Ureter (tissue), 1 donor: ENCODE results near the gene PRELP. TPM values are rescaled to one million over a fixed set of nuclear protein-coding genes. Genes with fewer than 3 reads are reported as not detected.

Experiments
- DNase-seq: peaks from one replicate; pipeline ENCODE4 v3.0.0-alpha.2; 2020; ENCODE audit warnings: low spot score
- total RNA-seq: library from RNA; stranded (reverse); gene quantifications from one replicate; pipeline ENCODE4 v1.2.4, GENCODE V29; 2023
- donor health status: DM: yes; HTN: yes; CAD: no.

Gene PRELP
- total RNA-seq, 1 donor from 2014 or later, result 128 TPM

DNA sequence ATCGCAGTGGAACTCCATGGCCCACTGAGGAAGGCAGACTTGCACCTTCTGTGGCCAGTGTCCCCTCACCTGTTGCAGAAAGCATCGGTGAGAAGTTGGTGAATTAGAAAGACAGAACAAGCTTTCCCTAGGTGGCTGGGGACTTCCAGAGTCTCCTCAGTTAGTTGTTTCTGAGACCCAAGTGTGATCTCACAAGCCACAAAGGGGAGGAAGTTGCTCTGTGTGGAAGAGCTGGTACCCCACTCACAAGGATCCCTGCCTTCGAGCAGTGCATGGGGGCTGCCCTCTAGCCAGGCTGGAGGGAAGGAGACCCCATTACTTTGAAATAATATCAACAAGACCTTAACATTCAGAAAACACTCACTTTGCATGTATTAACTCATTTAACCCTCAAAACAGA, 2.1 kb downstream of the PRELP start:
- DNase-seq, result no peak

DNA sequence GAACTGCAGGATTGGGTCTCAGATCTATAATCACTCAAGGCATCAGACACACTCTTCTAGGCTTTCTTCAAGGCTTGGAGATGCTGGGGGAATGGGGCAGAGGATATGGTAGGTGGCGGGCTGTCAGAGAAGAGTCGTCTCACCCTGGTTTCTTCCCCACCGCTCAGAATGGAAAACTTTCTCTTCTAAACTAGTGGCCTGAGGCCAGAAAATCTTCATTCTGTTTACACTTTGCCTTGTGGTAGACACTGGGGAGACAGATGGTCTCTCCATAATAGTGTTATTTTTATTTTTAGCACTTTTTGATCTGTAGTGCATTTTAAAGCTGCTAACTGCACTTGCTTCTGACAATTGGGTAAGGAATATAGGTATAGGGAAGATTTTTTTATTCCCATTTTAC, 2.6 kb downstream of the PRELP start:
- DNase-seq, result no peak

DNA sequence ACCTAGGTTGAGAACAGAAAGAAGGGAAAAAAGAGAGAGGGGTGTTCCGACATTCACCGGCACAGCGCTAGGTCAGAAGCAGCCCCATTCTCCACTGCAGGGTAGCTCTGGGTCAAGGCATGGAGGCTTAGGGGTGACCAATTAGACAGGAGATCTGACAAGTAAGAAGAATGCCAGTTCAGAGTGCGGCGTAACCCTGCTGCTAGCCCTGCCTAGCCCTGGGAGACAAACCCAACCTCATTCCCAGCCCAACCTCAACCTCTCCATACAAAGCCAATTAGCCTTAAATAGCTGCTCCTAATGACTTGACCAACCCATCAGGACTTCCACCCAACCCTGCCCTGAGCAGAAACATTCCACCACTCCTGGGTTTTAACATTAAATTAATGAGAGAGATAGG, 3.4 kb downstream of the PRELP start:
- DNase-seq, result no peak

DNA sequence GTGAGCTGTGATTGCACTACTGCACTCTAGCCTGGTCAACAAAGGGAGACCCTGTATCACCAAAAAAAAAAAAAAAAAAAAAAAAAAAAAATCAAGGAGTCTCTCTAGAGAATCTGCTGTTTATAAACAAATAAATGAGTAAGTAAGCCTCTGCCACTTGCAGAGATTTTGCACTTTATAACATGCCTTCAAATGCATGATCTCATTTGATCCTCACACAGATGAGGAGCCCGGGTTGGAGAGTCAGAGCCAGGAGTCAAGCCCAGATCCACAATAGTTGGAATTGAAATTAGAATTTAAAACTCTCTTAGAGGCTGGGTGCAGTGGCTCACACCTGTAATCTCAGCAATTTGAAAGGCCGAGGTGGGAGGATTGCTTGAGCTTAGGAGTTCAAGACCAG, 4.0 kb downstream of the PRELP start:
- no peak for DNase-seq

DNA sequence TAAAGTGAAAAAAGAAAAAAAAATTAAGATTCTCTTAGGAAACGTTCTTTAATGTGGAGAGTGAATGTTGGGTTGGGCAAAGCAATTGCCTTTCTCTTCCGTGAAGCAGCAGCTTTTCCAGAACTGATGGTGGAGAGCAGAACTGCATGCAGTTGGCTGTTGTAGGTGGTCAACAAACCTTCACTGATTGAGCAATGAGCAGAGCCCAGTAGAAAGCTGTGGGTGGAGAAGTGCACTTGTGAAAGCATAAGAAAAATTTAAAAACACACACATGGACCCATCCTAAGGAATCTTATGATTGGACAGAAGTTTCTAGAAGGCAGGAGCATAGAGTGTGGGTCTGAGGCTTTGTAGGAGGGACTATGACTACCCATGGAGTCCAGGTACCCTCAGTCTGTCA, 4.5 kb downstream of the PRELP start:
- DNase-seq, result no peak

DNA sequence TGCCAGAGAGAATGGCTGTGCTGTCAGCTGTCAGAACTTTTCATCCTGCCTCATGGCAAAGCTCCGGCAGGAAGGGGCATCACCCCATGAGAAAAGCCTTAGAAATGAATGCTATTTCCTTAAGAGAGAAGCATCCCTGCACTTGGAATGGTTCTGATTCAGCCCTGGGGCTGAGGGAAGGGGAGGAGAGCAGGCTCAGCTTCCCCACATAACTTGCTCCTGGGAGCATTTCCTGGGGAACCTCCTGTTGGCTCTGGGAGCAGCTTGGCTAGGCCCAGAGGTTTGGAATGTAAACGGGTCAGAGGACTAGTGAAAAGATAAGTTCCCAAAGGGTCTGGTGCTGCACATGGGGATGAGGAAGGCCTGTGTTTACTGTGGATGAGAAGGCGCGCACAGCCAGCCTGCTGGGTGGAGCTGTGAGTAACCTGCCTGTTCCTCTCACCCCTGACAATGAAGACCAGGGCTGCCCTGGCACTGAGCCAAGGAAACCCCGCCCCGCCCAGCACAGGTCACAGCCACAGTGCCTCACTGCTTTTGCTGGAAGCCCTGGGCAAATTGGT, 5.0 kb downstream of the PRELP start:
- peak; percentile 62 for DNase-seq

DNA sequence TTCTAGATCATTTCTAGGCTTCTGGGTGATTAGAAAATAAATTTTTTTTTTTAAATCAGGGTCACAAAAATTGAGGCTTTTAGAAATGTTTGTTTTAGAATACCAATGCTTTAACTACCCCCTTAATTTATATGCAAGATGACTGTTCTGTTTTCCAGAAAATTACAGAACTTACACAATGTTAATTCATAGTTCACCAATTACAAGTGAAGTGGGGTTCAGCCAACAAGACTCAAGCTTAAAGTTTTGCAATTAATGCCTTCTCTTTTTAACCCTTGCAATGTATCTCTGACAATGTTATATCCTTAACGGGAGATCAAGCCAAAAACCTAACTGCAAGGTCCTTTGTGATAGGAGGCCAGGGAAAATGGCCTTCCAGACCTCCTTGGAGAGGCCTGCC, 5.6 kb downstream of the PRELP start:
- DNase-seq, result no peak

DNA sequence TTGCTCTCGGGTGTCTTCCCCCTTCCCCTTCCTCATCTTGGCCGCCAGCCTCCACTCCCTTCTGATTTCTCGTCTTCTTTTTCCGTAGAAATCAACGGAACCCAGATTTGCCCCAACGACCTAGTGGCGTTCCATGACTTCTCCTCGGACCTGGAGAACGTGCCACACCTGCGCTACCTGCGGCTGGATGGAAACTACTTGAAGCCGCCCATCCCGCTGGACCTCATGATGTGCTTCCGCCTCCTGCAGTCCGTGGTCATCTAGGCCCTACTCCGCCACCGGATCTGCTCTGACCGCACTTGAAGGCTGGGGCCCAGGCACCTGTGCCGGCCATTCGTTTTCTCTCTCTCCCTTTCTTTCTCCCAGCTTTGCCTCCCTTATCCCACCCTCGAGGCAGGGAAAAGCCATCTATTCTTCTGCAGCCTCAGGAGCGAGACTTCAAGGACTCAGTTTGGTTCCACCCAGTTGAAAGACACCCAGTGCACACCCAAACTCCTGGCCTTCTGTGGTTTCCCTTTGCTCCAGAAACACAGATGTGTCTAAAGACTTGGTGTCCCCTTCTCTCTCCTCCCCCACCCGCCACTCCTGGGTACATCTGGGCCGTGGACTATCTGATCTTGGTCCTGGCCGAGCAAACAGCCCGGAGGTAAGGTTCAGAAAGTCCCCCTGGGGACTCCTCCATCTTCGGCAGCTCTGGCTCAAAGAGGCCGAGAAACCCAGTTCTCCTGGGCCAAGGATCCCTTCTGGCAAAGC, 11.2 kb downstream of the PRELP start:
- DNase-seq, result no peak

DNA sequence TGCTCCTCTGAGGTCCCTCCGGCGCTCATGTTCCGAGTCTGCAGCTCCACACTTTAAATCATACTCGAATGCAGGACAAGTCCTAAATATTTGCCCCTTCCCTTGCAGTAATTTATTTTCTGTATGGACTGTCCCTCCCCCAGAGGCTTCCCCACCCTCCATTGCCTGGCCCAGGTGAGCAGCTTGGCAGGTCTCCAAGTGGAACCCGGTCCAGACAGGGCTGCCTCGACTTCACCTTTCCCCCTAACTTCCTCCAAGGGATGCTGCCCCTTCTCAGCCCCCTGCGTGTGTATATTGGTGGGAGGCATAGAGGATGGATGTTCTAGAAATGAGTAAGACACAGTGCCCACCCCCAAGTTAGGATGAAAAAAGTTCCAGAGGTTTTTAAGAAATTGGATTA, 12.9 kb downstream of the PRELP start:
- DNase-seq, result no peak

DNA sequence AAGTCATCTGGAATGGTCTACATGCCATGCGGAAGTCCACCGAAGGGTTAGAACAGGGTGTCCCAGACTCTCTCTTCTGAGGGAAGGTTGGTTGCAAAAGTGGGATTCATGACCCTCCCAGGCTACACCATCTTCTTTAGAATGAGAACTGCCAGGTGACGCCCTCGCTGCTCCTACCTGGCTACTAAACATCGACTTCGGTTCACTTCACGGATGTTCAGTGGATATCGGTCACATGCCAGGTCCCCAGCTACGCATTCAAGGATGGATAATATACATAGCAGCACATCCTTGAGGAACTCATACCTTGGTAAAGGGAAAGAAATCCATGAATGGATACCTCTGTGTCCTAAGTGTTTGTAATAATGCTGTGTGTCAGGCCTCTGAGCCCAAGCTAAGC, 15.0 kb downstream of the PRELP start:
- no peak for DNase-seq

DNA sequence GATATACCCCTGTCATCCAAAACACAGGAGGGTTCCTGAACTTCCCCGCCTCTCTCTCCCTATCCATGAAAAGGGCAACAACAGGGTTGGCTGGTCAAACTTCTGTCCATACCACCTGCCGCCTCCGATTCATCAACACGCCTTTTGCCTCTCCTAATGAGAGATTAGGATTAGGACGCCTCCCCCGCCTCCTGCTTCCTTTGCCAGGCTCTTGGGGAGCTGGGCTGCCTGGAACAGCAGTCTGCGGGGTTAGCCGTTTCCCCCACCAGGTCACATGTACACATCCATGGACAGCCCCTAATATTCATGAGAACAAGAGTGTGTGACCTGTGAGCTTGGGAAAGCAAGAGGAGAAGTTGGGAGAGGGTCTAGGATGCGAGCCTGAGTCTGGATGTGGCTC, 16.1 kb downstream of the PRELP start:
- DNase-seq, result no peak

DNA sequence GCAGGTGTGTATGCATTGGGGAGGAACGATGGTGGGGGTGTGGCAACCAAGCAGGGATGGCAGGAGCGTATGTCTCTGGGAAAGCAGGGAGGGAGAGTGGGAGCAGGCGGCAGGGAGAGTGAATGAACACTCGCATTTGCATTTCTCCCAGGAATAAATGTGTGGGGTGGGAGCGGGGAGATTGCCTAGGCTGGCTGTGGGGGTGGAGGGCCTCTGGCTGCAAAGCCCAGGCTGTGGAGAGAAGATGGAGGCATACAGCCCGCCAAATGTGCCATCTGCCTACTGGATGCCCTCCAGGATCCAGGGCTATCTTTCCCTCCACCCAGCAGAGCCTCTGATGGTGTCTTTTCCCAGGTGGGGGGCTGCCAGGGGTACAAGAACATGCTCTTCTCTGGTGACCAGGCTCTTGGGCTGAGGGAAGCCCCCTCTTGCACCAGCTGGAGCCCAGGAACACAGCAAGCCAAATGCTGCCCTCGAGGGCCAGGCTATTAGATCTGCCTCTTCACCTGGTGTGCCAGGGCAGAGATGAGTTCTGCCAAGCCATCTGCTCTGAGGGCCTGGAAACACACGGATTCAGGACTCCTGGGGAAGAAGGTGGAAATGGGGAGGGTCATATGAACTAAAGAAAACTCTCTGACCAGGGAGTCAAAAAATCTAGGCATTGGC, 16.6 kb downstream of the PRELP start:
- no peak for DNase-seq

DNA sequence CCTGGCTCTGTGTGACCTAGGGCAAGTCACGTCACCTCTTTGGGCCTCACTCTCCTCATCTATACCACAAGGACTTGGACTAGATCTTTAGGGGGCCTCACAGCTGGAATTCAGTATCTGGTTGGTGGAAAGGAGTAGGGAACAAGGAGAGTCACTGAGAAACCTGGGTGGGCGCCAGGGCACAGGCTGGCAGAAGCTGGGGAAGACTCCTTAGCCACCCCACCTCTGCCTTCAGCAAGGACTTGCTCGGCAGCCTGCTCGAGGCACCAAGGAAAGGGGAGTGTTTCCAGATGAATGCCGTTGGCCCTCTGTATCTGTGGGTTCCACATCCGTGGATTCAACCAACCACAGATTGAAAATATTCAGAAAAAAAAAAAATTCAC, 17.1 kb downstream of the PRELP start:
- no peak for DNase-seq

DNA sequence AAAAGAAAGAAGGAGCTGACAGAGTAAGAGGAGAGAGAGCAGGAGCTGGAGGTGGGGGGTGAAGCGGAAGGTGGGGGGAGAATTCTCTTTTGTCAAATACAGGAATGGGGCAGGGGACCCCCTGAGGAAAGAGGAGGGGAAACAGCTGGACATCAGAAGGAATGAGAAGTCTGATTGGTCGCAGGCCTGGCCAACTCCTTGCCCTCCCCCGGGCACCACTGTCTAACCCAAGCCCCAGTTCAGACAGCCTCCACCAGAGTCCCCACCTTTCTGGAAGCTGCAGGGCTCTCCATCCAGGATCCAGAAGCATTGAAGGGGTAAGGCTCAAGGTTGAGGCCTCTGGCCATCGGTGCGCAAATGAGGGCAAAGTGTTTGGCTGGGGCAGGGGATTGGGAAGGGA, 18.3 kb downstream of the PRELP start, which contains the start of gene OPTC:
OPTC (plus strand) TSS at position 253 of the 400 bp plus-strand sequence. CDS start 1,853 bp downstream, outside the sequence.
- no peak for DNase-seq

DNA sequence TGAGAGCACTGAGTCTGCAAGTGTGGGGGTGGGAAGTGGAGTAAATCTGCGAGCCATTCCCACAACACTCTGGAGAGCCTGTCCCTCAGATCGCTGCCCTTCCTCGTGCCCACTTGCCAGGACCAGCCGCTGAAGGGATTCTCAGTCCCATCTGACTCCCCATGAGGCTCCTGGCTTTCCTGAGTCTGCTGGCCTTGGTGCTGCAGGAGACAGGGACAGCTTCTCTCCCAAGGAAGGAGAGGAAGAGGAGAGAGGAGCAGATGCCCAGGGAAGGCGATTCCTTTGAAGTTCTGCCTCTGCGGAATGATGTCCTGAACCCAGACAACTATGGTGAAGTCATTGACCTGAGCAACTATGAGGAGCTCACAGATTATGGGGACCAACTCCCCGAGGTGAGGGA, 20.2 kb downstream of the PRELP start:
- no peak for DNase-seq

DNA sequence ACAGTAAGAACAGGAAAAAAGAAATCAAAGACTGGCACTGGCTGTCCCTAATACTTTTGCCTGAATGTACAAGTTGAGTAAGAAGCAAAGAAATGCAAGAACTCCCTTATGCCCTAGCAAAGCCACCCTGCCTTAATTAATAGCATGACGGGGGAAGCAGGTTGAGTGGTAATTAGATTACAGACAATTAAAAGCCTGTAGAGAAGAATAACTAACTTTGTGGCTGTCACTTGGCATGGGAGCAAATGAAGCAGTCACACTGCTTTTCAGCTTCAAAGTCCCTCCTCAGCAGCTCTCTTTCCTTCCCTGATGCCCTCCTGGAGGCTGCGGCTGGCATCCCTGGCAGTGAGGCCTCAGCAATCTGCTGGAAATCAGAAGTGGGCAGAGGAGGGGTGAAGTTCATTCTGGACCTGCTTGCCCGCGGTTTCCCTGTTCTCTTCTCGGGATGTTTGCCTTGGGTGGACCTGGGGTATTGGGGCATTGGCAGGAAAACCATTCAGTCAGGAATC, 21.7 kb downstream of the PRELP start:
- DNase-seq, result no peak

DNA sequence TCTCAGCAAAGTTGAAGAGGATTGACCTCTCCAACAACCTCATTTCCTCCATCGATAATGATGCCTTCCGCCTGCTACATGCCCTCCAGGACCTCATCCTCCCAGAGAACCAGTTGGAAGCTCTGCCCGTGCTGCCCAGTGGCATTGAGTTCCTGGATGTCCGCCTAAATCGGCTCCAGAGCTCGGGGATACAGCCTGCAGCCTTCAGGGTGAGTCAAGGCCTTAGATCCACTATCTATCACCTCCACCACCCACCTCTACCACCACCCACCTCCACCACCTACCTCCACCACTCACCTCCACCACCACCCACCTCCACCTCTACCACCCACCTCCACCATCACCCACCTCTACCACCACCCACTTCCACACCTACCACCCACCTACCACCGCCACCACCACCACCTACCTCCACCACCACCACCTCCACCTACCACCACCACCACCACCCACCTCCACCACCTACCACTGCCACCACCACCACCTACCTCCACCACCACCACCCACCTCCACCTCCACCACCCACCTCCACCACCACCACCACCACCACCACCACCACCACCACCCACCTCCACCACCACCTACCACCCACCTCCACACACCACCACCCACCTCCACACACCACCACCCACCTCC, 24.2 kb downstream of the PRELP start:
- no peak for DNase-seq

DNA sequence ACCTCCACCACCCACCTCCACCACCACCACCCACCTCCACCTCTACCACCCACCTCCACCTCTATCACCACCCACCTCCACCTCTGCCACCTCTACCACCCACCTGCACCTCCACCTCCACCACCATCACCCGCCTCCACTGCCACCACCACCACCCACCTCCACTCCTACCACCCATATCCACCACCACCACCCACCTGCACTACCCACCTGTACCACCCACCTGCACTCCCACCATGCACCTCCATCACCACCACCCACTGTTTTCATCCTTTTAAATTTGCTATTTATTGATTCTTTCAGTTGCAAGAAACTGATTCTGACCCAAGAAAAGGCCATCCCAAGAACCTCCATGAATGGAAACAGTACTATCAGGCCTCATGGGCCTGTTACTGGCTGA, 24.7 kb downstream of the PRELP start:
- no peak for DNase-seq

DNA sequence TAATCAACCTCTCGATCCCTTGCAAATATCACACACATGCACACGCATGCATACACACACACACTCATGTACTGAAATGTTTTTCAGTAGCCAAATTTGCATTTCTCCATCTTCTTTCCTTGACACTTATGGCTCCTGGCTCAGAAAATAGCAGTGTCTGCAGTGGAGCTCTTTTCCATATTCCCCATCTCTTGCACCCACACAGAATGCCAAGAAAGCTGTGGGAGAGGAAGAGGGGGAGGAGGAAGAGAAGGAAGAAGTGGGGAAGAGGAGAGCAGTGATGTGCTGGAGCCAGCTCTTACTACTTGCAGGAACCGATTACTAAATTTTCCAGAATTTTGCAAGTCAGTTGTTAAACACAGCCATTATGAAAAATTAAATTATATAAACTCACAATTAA, 28.2 kb downstream of the PRELP start:
- DNase-seq, result no peak

DNA sequence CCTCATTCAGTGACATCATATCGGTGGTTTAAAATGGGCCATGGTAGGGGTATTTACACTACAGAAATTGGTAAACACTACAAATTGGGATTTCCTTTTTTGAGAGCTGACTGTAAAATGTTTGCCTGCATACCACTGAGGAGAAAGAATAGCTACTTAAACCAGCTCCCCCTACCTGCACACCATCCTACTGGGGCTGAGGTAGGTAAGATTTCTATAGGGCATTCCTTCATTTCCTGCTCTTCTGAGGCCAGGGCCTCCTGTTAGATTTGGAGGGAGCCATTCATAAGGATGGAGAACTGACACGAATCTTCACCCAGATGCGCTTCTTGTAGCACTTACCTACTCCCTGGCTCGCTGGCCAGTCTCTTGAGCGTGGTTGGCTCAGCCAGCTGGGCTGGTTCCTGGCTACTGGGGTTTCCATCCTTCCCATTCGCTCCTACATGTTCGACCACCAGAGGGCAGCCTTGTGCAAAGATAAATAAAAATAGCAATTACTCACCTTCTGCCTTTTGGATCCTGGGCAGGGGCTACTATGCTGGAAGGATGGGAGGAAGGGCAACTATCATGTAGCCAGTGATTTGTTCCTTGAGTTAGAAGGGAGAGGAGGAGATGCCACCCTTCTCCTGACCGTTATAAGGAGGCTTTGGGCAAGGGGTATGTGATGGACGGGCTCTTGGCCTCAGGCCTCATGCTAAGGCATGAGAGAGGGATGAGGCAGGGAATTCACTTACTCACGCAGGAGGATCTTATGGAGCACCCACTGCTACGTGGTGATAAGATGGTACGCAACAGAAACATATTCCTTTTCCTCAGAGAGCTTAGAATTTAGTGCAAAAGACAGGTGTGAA, 29.0 kb downstream of the PRELP start:
- DNase-seq, result peak; percentile 91

DNA sequence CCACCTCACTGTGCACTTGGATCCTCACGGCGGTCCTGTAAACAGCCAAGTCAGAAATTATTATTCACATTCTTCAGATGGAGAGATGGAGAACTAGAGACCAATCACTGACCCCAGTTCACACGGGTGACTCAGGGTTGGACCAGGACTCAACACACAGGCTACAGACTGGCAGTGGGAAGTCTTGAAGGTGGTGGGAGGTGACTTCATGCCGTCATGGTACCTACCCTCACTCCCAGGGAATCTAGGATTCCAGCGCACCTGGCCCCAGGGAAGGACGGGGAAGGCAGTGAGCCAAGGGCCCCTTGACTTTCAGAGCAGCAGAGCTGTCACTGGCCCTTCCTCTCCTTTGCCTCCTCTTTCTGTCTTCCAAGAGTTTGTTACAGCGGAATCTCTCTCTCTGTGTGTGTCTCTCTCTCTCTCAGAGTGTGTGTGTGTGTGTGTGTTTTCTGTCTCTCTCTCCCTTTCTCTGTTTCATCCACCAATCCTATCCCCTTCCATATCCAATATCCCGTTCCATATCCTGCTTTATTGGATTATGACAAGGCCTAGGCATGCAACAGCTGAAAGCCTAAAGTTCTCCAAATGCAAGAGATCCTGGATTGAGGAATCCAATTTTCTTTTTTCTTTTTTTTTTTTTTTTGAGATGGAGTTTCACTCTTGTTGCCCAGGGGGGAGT, 30.1 kb downstream of the PRELP start:
- DNase-seq, result no peak
